GM10248 (cell line): ENCODE results near the gene PINK1.

Source experiments
- CTCF ChIA-PET: fragments of 300-600 bp; sonication (Branson Sonifier 250); formaldehyde crosslinking; extraction: SDS; loops from one replicate; lab custom pipeline; 2021; ENCODE audit warnings: antibody characterized with exemption; lab: Yijun Ruan, JAX
- POLR2A ChIA-PET: fragments of 350-650 bp; sonication (Branson Sonifier 250); formaldehyde crosslinking; extraction: SDS; loops from one replicate; lab custom pipeline; 2020; ENCODE audit warnings: antibody characterized with exemption; lab: Yijun Ruan, JAX
- DNase-seq: peaks from one replicate; pipeline ENCODE4 v3.0.0; 2012; ENCODE audit errors: extremely low spot score
- TF ChIP-seq, protein P1 (sequence below): IDR thresholded peaks from 2 replicates; pipeline ENCODE4 v1.5.1; 2012; ENCODE audit warnings: mild to moderate bottlenecking, low read depth; ENCODE audit errors: extremely low read depth, missing control alignments, control extremely low read depth

Gene PINK1

DNA sequence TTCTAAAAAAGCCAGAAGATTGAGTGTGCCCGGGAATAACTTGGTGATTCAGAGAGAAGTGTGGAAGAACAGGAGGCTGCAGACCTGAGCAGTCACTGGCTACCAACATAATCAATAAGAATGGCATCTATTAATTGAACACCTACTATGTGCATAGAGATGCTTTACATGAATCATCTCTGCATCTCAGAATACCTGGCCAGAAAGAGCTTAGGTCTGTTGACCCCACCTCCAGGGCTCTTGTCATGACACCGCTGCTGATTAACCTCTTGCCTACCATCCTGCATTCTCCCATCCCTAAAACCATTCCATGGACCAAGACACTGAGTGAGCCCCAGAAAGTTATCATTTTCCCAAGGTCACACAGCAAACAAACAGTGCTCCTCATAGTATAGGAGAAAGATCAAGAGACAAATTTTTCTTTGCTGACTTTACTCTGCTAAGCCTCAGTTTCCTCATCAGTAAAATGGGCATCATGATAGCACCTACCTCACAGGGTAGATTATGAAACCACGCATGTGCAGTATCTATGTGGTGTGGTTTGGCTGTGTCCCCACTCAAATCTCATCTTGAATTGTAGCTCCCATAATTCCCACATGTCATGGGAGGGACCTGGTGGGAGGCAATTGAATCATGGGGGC lies 16.3 kb upstream of the PINK1 start:
- POLR2A ChIA-PET: no interaction called here
- TF ChIP-seq, protein P1, sequence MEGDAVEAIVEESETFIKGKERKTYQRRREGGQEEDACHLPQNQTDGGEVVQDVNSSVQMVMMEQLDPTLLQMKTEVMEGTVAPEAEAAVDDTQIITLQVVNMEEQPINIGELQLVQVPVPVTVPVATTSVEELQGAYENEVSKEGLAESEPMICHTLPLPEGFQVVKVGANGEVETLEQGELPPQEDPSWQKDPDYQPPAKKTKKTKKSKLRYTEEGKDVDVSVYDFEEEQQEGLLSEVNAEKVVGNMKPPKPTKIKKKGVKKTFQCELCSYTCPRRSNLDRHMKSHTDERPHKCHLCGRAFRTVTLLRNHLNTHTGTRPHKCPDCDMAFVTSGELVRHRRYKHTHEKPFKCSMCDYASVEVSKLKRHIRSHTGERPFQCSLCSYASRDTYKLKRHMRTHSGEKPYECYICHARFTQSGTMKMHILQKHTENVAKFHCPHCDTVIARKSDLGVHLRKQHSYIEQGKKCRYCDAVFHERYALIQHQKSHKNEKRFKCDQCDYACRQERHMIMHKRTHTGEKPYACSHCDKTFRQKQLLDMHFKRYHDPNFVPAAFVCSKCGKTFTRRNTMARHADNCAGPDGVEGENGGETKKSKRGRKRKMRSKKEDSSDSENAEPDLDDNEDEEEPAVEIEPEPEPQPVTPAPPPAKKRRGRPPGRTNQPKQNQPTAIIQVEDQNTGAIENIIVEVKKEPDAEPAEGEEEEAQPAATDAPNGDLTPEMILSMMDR: no peak
- CTCF ChIA-PET: interaction anchor here (2.6 to 5.3 kb wide), 2 partner anchors 13 to 16 kb away, joined by 9 to 32 read pairs; partner anchors contain the start of gene PINK1

DNA sequence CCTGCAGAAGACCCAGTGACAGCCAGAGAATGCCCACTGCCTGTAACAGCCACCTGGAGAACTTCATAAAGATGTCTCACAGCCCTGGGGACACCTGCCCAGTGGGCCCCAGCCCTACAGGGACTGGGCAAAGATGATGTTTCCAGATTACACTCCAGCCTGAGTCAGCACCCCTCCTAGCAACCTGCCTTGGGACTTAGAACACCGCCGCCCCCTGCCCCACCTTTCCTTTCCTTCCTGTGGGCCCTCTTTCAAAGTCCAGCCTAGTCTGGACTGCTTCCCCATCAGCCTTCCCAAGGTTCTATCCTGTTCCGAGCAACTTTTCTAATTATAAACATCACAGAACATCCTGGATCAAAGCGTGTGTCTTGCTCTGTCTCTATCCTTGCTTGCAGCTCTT lies 14.7 kb upstream of the PINK1 start:
- no peak for DNase-seq
- TF ChIP-seq, protein P1: no peak
- ChIA-PET CTCF (interaction anchor here (0.8 to 5.3 kb wide), 3 partner anchors 12 to 20 kb away, joined by 3 to 32 read pairs (median 9); partner anchors contain the start of gene PINK1), POLR2A (no interaction called here)

More for the DNA sequence above, 16.3 kb upstream of the PINK1 start:
- DNase-seq: no peak

DNA sequence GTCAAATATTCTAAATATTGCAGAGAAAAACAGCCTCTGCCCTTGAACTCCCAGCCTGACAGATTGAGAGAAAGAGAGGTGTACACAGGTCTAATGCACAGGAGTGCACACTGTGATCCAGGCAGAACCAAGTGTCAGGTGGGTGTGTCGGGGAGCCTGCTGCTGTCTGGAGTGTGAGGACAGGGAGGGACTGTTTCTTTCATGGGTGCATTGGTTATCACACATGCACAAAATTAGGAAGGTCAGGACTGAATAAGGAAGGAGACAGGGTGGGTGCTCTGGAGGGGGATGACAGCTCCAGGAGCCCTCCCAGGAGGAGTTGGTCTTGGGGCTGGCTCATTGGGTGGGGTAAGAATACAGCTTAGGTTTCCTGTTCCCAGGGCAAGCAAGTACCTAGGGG lies 13.3 kb upstream of the PINK1 start:
- TF ChIP-seq, protein P1: no peak
- DNase-seq: no peak
- ChIA-PET CTCF (interaction anchor here (2.6 to 5.3 kb wide), 2 partner anchors 10 to 13 kb away, joined by 9 to 32 read pairs; partner anchors contain the start of gene PINK1), POLR2A (interaction anchor here (0.6 kb wide), 1 partner anchor 24 kb away, joined by 5 read pairs; no protein-coding TSS in a partner anchor)

- ChIA-PET POLR2A (no interaction called here), CTCF (interaction anchor here (0.6 to 1.9 kb wide), 3 partner anchors 12 to 36 kb away, joined by 3 to 6 read pairs (median 3); no protein-coding TSS in a partner anchor)
- no peak for DNase-seq
- TF ChIP-seq, protein P1: no peak
These were observed 12.2 kb upstream of the PINK1 start for GRCh38 chr1:20621012-20621411.

GRCh38 chr1:20624709-20625108 lies 8.5 kb upstream of the PINK1 start:
- TF ChIP-seq, protein P1: no peak
- ChIA-PET CTCF (interaction anchor here (2.5 kb wide), 1 partner anchor 9 kb away, joined by 15 read pairs; the partner anchor contains the start of gene PINK1), POLR2A (no interaction called here)
- DNase-seq: no peak

DNA sequence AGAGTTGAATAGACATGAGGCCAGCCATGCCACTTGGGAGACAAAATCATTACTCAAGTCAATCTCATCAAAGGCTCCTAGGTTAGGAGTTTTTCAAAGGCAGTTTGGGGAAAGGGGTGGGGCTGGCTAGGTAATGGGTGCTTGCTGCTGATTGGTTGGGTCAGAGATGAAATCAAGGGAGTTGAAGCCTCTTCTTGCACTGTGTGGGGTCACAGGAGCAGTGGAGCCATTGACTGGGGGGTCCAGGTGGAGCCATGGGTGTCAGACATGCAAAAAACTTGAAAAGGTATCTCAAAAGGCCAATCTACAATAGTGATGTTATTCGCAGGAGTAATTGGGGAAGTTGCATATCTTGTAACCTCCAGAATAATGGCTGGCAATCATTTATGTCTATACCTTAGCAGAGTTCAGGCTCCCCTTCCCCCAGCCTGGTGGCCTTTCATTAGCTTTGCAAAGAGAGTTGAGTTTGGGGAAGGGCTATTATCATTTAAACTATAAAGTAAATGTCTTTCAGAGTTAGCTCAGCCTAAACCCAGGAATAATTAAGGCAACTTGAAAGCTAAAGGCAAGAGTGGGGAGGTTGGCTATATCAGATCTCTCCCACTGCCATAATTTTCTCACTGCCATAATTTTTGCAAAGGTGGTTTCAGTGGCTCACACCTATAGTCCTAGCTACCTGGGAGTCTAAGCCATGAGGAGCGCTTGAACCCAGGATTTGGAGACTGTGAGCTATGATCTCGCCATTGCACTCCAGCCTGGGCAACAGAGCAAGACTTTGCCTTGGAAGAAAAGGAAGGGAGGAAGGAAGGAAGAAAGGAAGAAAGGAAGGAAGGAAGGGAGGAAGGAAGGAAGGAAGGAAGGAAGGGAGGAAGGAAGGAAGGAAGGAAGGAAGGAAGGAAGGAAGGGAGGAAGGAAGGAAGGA lies 7.8 kb upstream of the PINK1 start:
- DNase-seq: no peak
- TF ChIP-seq, protein P1: no peak
- CTCF ChIA-PET: interaction anchor here (2.5 kb wide), 1 partner anchor 8 kb away, joined by 15 read pairs; the partner anchor contains the start of gene PINK1
- POLR2A ChIA-PET: no interaction called here
